ENCODE measurements around the gene GPR137.
A peak's percentile ranks its signal among the peaks of the same experiment; 100 is the strongest.
"Not testable (repeated sequence)": the region's sequence is repeated elsewhere in the genome, so short reads cannot be mapped to it uniquely, and the experiment has no call there.

GPR137 gene

DNA sequence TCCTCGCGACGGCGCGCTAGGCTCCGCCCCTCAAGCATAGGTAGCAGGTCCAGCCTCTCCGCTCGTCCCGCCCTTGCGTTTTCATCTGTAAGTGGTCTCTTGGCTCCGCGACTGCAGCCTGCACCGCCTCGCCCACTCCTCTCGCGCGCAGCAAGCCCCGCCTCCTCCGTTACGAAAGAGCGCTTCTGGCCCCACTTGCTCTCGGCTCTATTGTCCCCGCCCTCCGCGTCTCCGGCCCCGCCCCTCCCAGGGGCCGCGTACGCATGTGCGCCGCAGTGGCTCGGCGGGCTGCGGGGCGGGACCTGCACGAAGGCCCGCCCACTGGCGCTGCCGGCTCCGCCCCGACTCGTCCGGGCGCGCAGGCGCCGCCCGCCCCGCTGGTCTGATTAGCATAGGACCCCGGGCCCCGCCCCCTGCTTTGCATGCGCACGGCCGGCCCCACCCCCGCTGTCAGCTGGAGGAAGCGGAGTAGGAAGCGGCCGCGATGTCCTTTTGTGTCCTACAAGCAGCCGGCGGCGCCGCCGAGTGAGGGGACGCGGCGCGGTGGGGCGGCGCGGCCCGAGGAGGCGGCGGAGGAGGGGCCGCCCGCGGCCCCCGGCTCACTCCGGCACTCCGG lies 19.5 kb downstream of the GPR137 start, which contains the start of gene ESRRA:
ESRRA (plus strand) TSS at position 450 of the 616 bp plus-strand sequence. CDS start 1,656 bp downstream, outside the sequence.
- peak; percentile 100 for DNase-seq

DNA sequence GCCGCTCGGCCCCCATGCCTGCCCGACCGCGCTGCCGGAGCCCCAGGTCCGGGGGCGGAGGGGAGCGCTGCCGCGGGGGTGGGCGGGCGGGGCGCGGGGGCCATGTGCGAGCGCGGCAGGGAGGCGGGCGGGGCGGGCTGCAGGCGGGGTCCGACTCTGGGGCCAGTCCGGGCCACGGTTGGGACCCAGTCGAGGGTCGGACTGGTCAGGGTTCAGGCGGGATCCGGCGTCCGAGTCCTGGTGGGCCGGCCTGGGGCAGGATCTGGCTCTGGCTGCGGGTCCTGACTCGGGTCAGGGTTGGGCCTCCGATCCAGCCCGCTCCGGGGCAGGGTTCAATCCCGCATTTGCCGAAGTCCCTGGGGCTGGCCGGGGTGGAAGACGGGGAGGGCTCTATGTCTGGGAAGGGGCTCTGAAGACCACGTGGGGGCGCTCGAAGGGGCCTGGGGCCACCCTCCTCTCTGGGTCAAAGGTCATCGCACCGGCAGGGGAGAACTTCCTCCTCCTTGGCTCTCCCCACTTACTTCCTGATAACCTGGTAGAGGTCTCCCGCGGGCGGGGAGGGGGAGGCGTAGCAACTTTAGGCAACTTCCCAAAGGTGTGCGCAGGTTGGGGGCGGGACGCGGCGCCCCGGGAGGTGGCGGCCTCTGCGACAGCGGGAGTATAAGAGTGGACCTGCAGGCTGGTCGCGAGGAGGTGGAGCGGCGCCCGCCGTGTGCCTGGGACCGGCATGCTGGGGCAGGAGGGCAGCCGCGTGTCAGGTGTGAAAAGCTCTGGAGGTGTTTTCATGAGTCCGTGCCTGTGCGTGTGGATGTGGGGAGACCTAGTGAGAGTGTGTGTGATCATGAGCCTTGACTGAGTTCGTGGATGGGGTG lies 20.3 kb downstream of the GPR137 start:
- peak; percentile 74 for DNase-seq

- no peak for DNase-seq
These were observed 20.9 kb downstream of the GPR137 start for GRCh38 chr11:64306563-64306875.

DNA sequence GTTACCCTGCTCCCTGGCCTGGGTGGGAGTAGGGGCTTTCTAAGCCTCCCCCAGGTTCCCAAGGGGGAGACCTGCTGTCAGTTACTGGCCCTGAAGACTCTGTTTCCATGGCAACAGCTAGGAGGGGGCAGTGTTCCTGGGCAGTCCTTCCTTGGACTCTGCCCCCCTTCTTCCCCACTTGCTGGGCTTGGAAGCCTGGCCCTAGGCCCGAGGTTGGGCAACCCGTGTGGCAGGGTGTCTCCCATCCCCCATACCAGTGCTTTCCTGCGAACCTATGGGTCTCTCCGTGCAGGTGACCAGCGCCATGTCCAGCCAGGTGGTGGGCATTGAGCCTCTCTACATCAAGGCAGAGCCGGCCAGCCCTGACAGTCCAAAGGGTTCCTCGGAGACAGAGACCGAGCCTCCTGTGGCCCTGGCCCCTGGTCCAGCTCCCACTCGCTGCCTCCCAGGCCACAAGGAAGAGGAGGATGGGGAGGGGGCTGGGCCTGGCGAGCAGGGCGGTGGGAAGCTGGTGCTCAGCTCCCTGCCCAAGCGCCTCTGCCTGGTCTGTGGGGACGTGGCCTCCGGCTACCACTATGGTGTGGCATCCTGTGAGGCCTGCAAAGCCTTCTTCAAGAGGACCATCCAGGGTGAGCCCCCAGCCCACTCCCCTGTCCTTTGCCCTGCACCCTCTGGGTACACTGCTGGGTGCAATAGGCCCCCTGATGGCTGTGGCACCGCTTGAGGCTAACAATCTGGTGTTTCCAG lies 21.4 kb downstream of the GPR137 start:
- DNase-seq: no peak

- not testable (repeated sequence) for DNase-seq
These were observed 22.1 kb downstream of the GPR137 start for GRCh38 chr11:64307795-64308194.

DNA sequence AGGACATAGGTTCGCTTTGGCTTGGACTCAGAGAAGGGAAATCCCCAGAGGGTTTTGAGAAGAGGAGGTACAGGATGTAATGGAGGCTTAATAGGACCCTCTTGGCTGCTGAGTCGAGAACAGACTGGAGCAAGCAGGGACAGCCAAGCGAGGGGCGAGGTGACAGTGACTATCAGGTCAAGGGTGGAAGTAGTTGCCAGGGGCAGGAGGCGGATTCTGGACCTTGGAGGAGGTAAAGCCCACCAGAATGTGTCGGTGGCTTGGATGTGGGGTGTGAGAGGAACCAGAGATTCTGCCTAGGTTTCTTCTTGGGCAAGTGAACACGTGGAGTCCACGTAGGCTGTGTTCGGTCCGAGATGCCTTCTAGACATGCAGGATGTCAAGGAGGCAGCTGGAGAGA lies 27.3 kb downstream of the GPR137 start:
- DNase-seq: no peak

DNA sequence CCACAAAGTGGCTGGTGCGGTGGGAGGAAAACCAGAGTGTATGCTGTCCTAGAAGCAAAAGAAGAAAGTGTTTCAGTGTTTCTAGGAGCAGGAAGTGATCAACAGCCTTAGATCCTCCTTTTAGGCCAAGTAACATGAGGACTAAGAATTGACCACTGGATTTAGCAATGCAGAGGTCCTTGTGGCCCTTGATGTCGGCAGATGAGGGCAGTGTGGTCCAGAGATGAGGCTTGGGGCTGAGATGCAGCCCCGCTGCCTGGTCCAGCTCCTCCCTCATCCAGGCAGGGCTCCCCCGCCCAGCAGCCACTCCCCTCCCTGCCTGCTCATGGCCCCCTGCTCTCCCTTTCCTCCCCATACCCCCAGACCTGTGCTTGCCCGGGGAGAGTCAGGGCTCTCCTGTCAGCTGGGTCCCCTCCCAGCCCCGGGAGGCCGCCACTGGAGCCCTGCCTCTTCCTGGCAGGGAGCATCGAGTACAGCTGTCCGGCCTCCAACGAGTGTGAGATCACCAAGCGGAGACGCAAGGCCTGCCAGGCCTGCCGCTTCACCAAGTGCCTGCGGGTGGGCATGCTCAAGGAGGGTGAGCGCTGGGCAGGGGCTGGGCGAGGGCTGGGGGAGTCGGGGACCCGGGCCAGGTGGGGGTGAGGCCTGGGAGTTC lies 28.0 kb downstream of the GPR137 start:
- no peak for DNase-seq

DNA sequence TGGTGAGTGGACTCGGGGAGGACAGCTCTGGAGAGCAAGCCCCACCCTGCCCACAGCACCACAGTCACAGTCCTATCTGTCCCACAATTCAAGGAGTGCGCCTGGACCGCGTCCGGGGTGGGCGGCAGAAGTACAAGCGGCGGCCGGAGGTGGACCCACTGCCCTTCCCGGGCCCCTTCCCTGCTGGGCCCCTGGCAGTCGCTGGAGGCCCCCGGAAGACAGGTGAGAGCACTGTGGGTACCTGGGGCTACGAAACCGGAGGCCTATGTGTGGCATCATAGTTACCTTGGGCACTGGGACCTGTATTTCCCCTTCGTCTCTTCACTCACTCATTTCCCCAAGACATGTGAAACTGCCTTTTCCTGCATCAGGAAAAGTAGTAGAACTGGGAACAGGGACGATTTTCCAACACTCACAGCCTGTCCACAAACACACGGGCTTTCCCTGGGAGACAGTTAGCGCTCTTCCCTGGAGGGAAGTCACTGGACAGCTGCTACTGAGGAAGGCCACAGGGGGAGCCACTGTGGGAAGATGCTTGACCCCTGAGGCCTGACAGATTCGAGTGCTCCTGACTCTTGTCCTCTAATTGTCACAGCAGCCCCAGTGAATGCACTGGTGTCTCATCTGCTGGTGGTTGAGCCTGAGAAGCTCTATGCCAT lies 28.6 kb downstream of the GPR137 start:
- no peak for DNase-seq

GRCh38 chr11:64314805-64315561 lies 29.3 kb downstream of the GPR137 start:
- DNase-seq: no peak

- DNase-seq: not testable (repeated sequence)
These were observed 30.2 kb downstream of the GPR137 start for GRCh38 chr11:64315667-64316526.

DNA sequence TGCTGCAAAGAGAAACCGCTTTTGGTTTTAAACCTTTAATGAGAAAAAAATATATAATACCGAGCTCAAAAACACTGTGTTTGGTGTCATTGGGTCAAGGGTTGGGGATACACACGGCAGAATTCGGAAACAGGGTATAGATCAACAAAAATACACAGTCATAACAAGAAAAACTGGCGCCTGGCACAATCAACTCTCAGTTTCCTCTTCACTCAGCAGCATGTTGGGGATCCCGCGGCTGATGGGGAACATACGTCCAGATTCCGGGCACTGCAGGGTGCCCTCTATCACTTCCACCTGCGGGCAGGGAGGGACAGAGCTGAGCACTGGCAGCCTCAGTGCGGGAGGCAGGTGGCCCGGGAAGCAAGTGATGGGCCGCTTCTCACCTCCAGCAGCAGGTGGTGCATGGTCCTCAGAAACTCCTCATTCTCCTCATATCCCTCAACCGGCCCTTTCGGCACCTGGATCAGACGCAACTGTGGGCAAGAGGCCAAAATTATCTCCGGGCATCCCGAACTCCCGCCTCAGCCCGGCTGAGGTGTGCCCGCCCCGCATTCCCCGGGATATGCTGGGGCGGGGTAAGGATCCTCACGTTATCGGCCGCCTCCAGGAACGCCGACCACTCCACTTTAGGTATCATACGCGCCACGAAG lies 31.1 kb downstream of the GPR137 start:
- peak; percentile 35 for DNase-seq

- DNase-seq: peak; percentile 98
These were observed 31.8 kb downstream of the GPR137 start, which contains the start of gene TRMT112 for GRCh38 chr11:64317325-64317960. TRMT112 (minus strand) TSS chr11:64317559; CDS start chr11:64317526, 33 bp downstream.

- peak; percentile 96 for DNase-seq
These were observed 32.5 kb downstream of the GPR137 start, which contains the start of gene PRDX5 for GRCh38 chr11:64317961-64318765. PRDX5 (plus strand) TSS chr11:64318121; CDS start chr11:64318216, 95 bp downstream.

- no peak for DNase-seq
These were observed 33.4 kb downstream of the GPR137 start for GRCh38 chr11:64318766-64319761.

DNA sequence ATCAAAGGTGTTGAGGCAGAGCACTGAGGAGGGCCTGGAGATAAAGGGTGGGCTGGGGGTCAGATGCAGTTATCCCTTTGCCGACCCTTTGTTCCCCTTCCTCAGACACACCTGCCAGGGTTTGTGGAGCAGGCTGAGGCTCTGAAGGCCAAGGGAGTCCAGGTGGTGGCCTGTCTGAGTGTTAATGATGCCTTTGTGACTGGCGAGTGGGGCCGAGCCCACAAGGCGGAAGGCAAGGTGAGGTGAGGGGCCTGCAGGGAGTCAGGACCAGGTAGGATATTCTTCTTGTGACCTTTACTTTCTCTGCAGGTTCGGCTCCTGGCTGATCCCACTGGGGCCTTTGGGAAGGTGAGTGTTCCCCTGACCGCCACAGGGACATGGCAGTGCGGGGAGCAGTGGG lies 34.9 kb downstream of the GPR137 start:
- no peak for DNase-seq

DNA sequence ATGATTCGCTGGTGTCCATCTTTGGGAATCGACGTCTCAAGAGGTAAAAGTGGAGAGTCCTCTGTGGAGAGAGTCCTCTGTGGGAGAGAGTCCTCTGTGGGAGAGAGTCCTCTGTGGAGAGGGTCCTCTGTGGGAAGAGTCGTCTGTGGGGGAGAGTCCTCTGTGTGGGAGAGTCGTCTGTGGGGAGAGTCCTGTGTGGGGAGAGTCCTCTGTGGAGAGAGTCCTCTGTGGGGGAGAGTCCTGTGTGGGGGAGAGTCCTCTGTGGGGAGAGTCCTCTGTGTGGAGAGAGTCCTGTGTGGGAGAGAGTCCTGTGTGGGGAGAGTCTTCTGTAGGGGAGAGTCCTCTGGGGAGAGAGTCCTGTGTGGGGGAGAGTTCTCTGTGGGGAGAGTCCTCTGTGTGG lies 35.4 kb downstream of the GPR137 start:
- DNase-seq: no peak

- DNase-seq: no peak
These were observed 35.9 kb downstream of the GPR137 start for GRCh38 chr11:64321533-64321932.
